ENCODE results near the gene PRKAR1B. TPM values are rescaled to one million over a fixed set of nuclear protein-coding genes. Genes with fewer than 3 reads are reported as not detected.

PRKAR1B gene
- total RNA-seq, 1 donor from 2014 or later = 14.7 TPM

- no peak overlapping the region for H3K27ac Mint-ChIP-seq (ENCODE audit: unreplicated experiment)
- peaks cover 4% of the 10 kb centered on the region for H3K36me3 Mint-ChIP-seq (ENCODE audit: low read depth, unreplicated experiment)
- Histone ChIP-seq H2AFZ (ENCODE audit: low read depth, low read length) (no peak overlapping the region), H3K36me3 (ENCODE audit: insufficient read depth, low read length) (no peaks in the 10 kb centered on the region), H3K4me3 (ENCODE audit: insufficient read depth, low read depth, low read length) (no peak overlapping the region), H3K27ac (ENCODE audit: low read depth, low read length) (no peak overlapping the region), H3K4me2 (ENCODE audit: low read length) (no peak overlapping the region), H3K9me3 (ENCODE audit: insufficient read depth, low read depth, low read length) (no peaks in the 10 kb centered on the region), H3K4me1 (ENCODE audit: insufficient read depth, low read length) (peaks cover 13% of the 10 kb centered on the region), H3K9ac (ENCODE audit: low read length) (no peak overlapping the region), H3K27me3 (ENCODE audit: insufficient read depth, low read length) (no peaks in the 10 kb centered on the region), H3K79me2 (ENCODE audit: insufficient read depth, low read length) (no peaks in the 10 kb centered on the region), H4K20me1 (ENCODE audit: insufficient read depth, low read length) (no peaks in the 10 kb centered on the region)
- DNase-seq (ENCODE audit: low read depth) = no peak
- no peak for FAIRE-seq
- H3K4me3 Mint-ChIP-seq (ENCODE audit: unreplicated experiment) = no peak overlapping the region
- H3K4me1 Mint-ChIP-seq (ENCODE audit: low read depth, unreplicated experiment) = peaks cover 2% of the 10 kb centered on the region
- H3K27me3 Mint-ChIP-seq (ENCODE audit: low read depth, unreplicated experiment) = peaks cover 6% of the 10 kb centered on the region
- H3K9me3 Mint-ChIP-seq (ENCODE audit: unreplicated experiment) = peaks cover 3% of the 10 kb centered on the region
- TF ChIP-seq EZH2 (IDR thresholded peaks at IDR 0.05; ENCODE audit: insufficient read depth, low read length) (no peak), CTCF (IDR thresholded peaks at IDR 0.05; ENCODE audit: insufficient read depth, low read depth, low read length) (no peak)
Measured at GRCh38 chr7:597348-598178, 129.5 kb downstream of the PRKAR1B start.

GRCh38 chr7:596819-597182, 130.3 kb downstream of the PRKAR1B start:
- Histone ChIP-seq H3K27ac (ENCODE audit: low read depth, low read length) (no peak overlapping the region), H3K36me3 (ENCODE audit: insufficient read depth, low read length) (no peaks in the 10 kb centered on the region), H3K4me2 (ENCODE audit: low read length) (no peak overlapping the region), H3K4me1 (ENCODE audit: insufficient read depth, low read length) (peaks cover 6% of the 10 kb centered on the region), H3K27me3 (ENCODE audit: insufficient read depth, low read length) (no peaks in the 10 kb centered on the region), H3K9ac (ENCODE audit: low read length) (no peak overlapping the region), H2AFZ (ENCODE audit: low read depth, low read length) (no peak overlapping the region), H4K20me1 (ENCODE audit: insufficient read depth, low read length) (no peaks in the 10 kb centered on the region), H3K79me2 (ENCODE audit: insufficient read depth, low read length) (no peaks in the 10 kb centered on the region), H3K9me3 (ENCODE audit: insufficient read depth, low read depth, low read length) (no peaks in the 10 kb centered on the region), H3K4me3 (ENCODE audit: insufficient read depth, low read depth, low read length) (no peak overlapping the region)
- TF ChIP-seq CTCF (IDR thresholded peaks at IDR 0.05; ENCODE audit: insufficient read depth, low read depth, low read length) = no peak
- TF ChIP-seq EZH2 (IDR thresholded peaks at IDR 0.05; ENCODE audit: insufficient read depth, low read length) = no peak
- Mint-ChIP-seq H3K4me3 (ENCODE audit: unreplicated experiment) (no peak overlapping the region), H3K36me3 (ENCODE audit: low read depth, unreplicated experiment) (peaks cover 4% of the 10 kb centered on the region), H3K4me1 (ENCODE audit: low read depth, unreplicated experiment) (peaks cover 2% of the 10 kb centered on the region), H3K9me3 (ENCODE audit: unreplicated experiment) (peaks cover 3% of the 10 kb centered on the region), H3K27me3 (ENCODE audit: low read depth, unreplicated experiment) (peaks cover 6% of the 10 kb centered on the region), H3K27ac (ENCODE audit: unreplicated experiment) (no peak overlapping the region)
- no peak for DNase-seq (ENCODE audit: low read depth)
- no peak for FAIRE-seq

All from astrocyte (in vitro differentiated cells and primary cell).